NCI-H1092 treated with DMSO at 0.1 percent for 48 hours (cell line): ENCODE measurements around the gene MYOZ1.

Source experiments
- DNase-seq: peaks from one replicate; lab custom pipeline; 2025; lab: John Stamatoyannopoulos, UW

Gene MYOZ1

DNA sequence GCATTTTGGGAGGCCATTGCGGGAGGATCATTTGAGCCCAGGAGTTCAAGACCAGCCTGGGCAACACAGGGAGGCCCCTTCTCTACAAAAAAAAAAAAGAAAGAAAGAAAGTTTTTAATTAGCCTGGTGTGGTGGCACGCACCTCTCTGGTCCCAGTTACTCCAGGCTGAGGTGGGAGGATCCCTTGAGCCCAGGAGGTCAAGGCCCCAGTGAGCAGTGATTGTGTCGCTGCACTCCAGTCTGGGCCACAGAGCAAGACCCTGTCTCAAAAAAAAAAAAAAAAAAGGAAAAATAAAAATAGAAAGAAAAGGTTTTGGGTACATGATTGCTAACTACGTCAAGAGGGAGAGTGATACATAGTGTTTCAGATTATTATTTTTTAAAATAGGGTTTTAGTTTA lies 48.2 kb downstream of the MYOZ1 start:
- no peak for DNase-seq

DNA sequence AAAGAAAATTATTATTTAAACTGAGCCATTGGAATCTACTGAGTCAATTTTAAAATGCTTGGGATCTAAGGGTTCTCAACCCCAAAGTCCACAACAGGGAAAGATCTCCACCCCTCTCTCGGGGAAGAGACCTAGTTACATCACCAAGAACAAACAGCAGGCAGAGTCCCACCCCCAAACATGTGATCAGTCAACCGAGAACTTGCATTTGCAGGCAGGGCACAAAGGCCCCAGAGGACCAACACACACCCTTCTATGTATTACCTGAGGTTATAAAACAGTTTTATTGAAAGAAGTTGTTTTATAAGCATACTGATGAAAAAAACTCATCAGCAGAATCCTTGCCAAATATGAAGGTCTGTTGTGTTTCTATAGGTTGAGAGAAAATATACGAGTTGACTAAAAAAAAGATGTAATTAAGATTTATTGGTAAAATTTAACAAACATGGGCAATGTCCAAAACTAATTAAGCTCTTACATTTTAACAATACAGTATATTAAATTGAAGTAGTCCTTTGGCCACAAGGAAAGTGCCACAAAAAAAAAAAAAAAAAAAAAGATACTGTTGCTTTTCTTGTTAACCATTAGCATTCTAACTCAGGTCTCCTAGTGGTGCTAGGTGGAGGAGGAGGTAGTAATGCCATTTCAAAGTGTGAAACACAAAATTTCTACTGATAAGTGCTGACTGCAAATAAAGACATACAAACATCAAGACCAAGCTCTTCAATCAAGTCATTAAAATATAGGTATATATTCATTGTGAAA lies 49.2 kb downstream of the MYOZ1 start:
- peak; percentile 1 for DNase-seq

DNA sequence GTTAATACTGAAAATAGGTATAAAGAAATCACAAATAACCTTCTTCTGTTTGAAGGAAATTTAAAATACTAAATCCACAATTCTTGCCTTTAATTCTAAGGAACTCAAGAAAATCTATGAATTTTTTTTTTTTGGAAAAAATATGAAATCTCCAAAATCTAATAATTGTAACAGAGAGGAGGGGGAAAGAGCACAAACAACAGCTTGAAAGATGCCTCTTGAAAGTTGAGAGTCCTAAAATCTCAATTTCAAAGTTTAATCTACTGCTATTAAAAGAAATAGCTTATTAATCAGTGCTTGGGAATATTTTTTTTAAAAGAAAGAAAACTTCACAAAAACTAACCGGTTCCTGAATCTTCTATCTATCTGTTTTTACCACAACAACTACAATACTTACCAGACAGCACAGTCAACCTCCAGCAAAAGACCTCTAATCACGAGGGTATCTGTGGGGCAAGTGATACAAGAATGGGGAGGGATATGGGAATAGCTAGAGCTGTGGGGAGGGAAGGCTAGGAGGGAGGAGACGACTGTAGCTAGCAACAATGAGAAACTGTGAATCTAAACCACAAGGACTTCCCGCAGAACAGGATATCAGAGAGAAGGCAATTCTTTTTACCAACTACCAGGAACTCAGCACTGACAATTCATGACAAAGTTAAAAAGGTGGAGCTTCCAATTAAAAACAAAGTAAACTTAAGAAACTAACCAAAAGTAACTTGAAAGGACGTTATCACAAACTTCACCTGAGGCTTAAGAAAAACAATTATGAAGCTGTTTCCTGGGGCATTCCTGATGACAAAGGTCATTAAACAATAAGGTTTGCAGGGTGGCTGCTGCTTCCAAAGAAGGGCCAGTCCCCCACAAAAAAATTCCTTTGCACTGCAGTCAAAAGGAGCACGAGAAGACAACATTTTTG lies 50.1 kb downstream of the MYOZ1 start, which contains the start of gene USP54:
Gene USP54 (minus strand): TSS at position 462 of the 919 bp plus-strand sequence. CDS start 15,684 bp downstream, outside the sequence.
- DNase-seq, result no peak

DNA sequence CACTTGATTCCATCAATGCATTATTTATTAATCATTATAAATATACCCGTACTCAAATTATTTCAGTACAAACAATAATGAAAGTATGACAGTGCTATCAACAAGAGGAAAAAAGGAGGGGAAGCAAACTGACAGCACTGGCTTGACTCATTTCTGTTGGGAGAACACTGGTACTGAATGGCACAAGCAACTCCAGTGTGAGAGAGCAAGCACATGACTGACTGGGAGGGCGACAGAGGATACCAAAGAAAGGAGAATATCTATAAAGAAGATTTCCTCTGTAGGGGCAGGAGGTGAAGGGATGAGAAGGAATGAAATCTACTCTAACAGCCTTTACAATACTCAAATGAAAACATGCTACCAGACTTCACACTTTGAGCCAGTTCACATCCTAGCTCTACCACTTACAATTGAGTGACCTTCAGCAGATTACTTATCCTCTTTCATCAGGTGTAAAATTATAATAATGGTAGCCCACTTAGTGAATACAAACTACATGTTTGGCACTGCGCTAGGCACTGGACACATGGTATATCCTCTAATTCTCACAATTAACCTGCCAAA lies 51.6 kb downstream of the MYOZ1 start:
- no peak for DNase-seq

DNA sequence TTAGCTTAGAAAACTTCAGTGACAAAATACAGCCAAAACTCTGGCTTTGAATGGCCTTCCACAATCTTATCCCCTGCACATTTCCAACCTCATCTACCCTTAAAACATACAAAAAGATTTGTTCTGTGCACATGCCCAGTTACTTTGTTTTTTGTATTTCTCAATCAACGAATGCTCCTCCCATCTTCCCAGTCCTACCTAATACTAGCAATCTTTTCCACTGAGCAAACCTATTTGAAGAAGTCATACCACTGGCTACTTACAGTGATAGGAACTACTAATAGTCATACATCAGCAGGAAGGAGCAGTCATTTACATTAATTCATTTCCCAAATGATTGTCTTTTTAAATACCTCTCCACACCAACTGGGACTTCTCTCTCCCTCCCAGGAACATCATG lies 52.6 kb downstream of the MYOZ1 start:
- DNase-seq, result no peak

DNA sequence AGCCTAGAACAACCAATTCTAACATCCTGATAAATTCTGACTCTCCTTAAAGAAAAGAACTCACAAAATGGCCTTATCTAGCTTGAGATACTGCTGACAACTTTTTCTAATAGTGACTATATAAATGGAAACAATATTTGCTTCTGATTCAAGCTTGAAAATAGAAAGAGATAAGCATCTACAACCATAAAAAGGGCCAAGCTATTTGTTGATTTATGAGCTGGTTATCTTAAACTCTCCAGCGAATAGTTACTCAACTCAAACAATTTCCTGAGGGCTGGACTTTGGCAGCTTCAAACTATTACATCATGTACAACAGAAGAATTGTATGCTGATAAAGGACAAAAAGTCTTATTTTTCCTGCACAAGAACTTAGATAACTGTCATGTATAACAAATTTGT lies 54.7 kb downstream of the MYOZ1 start:
- DNase-seq, result no peak

DNA sequence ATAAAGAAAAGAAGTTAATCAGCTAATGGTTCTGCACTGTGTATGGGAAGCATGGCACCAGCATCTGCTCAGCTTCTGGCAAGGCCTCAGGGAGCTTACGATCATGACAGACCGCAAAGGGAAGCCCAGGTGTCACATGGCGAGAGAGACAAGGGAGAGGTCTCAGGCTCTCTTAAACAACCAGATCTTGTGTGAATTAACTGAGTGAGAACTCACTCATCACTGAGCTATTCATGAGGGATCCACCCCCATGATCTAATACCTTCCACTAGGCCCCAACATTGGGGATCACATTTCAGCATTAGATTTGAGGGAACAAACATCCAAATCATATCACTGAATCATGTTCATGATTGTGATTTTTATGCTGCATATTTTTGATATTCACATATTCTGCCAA lies 55.9 kb downstream of the MYOZ1 start:
- no peak for DNase-seq

DNA sequence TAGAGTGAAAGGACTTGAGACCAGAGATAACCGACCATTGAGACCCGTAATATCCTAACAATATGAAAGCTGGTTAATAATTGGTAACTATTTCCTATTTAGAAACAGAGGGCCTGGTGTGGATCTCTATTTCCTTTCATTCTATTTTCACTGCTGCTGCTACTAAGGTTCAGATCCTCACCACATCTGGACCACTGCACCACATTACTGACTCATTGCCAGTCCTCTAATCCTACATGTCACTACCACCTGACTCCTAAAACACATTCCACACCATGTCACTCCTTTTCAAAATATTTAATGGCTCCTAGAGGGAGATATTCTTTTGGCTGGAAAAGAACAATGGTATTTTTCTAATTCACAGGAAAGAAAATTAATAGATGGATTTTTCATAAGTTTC lies 56.5 kb downstream of the MYOZ1 start:
- DNase-seq, result no peak

DNA sequence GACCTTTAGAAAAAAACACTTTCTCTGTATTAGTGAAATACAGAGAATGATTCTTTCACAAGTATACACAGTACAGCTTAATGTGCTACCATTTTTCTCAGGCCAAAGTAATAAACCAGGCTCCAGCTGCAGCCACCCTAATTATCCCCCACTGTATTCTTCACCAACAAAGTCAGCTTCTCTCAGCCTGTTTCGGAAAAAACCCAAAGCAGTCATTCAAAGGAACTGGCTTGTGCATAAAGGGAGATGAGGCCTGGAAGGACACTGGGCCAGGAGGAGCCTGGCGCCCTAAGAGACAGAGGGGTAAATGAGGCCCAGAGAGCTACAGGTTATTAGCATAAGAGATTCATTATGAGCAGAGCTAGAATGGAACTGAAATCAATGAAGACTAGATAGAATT lies 59.4 kb downstream of the MYOZ1 start:
- DNase-seq, result no peak
